Superior temporal gyrus (tissue), 1 donor: ENCODE measurements around the gene HVCN1.

Source experiments
- DNase-seq: peaks from one replicate; pipeline ENCODE4 v3.0.0-alpha.2; 2016; ENCODE audit errors: extremely low spot score

HVCN1 gene

GRCh38 chr12:110616471-110617115 is 72.3 kb downstream of the HVCN1 start:
- no peak for DNase-seq

- no peak for DNase-seq
Measured at GRCh38 chr12:110615171-110615570, 73.7 kb downstream of the HVCN1 start.

- peak; percentile 97 for DNase-seq
Measured at GRCh38 chr12:110613771-110614684, 74.9 kb downstream of the HVCN1 start, which contains the start of gene TCTN1. Gene TCTN1, plus strand, starts transcription at chr12:110614129. Its CDS starts 54 bp downstream, at chr12:110614183.

- DNase-seq: no peak
Measured at GRCh38 chr12:110613071-110613770, 75.7 kb downstream of the HVCN1 start.

GRCh38 chr12:110606253-110606611 is 82.7 kb downstream of the HVCN1 start:
- no peak for DNase-seq

- DNase-seq: peak; percentile 82
Measured at GRCh38 chr12:110602085-110602814, 86.7 kb downstream of the HVCN1 start.

GRCh38 chr12:110600254-110600653 is 88.7 kb downstream of the HVCN1 start:
- peak; percentile 86 for DNase-seq

- DNase-seq: no peak
Measured at GRCh38 chr12:110599334-110599733, 89.6 kb downstream of the HVCN1 start.
